Ovary (tissue), 3 donors: ENCODE results near the gene MYO1F.

Source experiments
- EP300 ChIP-seq: sonication (generic); formaldehyde crosslinking; IDR thresholded peaks from one replicate; pipeline ENCODE4 v1.6.1; 2017; ENCODE audit warnings: antibody characterized with exemption
- TF ChIP-seq, protein P1 (sequence below), 3 donors: fragments of 450-650 bp in 2 of 3; fragments of 200-600 bp in 1 of 3; IDR thresholded peaks; one replicate each; pipeline versions ENCODE4 v1.5.1 to v1.8.0; 2016 to 2022; ENCODE audit warnings: antibody characterized with exemption in 3 of 3, mild to moderate bottlenecking in 1 of 3
- donor health status: DM: no; HTN: no; CAD: no.

DNA sequence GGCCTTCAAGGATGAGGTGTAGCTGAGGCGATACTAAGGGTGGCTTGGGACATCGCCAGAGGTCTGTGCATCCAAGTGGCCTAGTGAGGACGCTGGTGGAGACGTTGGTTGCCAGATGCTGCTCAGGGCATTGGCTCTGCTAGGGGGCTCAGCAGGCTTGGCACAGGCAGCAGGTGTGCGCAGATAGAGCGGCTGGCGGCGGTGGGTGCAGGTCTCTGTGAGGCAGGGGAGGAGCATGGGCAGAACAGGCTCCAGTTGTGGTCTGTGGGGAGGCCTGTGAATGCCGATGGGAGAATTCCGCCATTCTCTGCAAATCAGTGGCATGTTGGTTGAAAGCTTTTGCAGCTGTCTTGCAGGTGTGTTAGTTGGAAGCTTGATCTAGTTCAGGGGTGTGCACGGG lies 96.0 kb downstream of the MYO1F start:
- TF ChIP-seq, protein P1, sequence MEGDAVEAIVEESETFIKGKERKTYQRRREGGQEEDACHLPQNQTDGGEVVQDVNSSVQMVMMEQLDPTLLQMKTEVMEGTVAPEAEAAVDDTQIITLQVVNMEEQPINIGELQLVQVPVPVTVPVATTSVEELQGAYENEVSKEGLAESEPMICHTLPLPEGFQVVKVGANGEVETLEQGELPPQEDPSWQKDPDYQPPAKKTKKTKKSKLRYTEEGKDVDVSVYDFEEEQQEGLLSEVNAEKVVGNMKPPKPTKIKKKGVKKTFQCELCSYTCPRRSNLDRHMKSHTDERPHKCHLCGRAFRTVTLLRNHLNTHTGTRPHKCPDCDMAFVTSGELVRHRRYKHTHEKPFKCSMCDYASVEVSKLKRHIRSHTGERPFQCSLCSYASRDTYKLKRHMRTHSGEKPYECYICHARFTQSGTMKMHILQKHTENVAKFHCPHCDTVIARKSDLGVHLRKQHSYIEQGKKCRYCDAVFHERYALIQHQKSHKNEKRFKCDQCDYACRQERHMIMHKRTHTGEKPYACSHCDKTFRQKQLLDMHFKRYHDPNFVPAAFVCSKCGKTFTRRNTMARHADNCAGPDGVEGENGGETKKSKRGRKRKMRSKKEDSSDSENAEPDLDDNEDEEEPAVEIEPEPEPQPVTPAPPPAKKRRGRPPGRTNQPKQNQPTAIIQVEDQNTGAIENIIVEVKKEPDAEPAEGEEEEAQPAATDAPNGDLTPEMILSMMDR (IDR thresholded peaks at IDR 0.05) = no peak
- TF ChIP-seq EP300 = no peak
